GM12864 (cell line): ENCODE measurements around the gene NUDT5.
A peak's percentile ranks its signal among the peaks of the same experiment; 100 is the strongest.

Experiments
- DNase-seq: peaks from one replicate; pipeline ENCODE4 v3.0.0-alpha.2; 2011; ENCODE audit warnings: low read depth
- H3K4me3 ChIP-seq: 2 replicates; pipeline ENCODE4 v1.5.1; 2011; ENCODE audit warnings: mild to moderate bottlenecking, low read depth, low read length, control low read depth
- CTCF ChIP-seq: IDR thresholded peaks from 2 replicates; pipeline ENCODE4 v1.5.1; 2011; ENCODE audit warnings: low read depth, mild to moderate bottlenecking, moderate library complexity, low read length, control low read depth, inconsistent platforms; ENCODE audit errors: missing control alignments

Gene NUDT5

GRCh38 chr10:12144538-12144937, 51.2 kb downstream of the NUDT5 start:
- no peak for TF ChIP-seq CTCF
- H3K4me3 ChIP-seq, result no peak overlapping the region
- no peak for DNase-seq

- no peak overlapping the region for H3K4me3 ChIP-seq
- no peak for DNase-seq
- no peak for TF ChIP-seq CTCF
Observed at GRCh38 chr10:12140038-12140437, 55.7 kb downstream of the NUDT5 start.

- TF ChIP-seq CTCF, result no peak
- DNase-seq, result no peak
- H3K4me3 ChIP-seq, result no peak overlapping the region
Observed at GRCh38 chr10:12135631-12136030, 60.1 kb downstream of the NUDT5 start.

GRCh38 chr10:12130237-12130872, 65.3 kb downstream of the NUDT5 start:
- DNase-seq, result peak; percentile 53
- TF ChIP-seq CTCF, result peak; percentile 65
- H3K4me3 ChIP-seq, result peak overlapping the region; percentile 92

GRCh38 chr10:12129222-12130111, 66.2 kb downstream of the NUDT5 start, which contains the start of gene SEC61A2:
SEC61A2 (plus strand) TSS chr10:12129677; CDS start chr10:12129788, 111 bp downstream.
- no peak for TF ChIP-seq CTCF

GRCh38 chr10:12121673-12122072, 74.0 kb downstream of the NUDT5 start:
- DNase-seq, result peak; percentile 16
- TF ChIP-seq CTCF, result no peak

More at GRCh38 chr10:12129222-12130111, 66.2 kb downstream of the NUDT5 start, which contains the start of gene SEC61A2:
- peak; percentile 49 for DNase-seq
- peak within 1 kb of the TSS; percentile 92 for H3K4me3 ChIP-seq

More at GRCh38 chr10:12121673-12122072, 74.0 kb downstream of the NUDT5 start:
- no peak overlapping the region for H3K4me3 ChIP-seq
